ENCODE data around the gene RNF150. TPM values are rescaled to one million over a fixed set of nuclear protein-coding genes. Genes with fewer than 3 reads are reported as not detected.

RNF150 gene
- total and polyA plus RNA-seq, 2 of the 4 experiments (the other 2 are of a cell fraction): 6.2 to 18.1 TPM

GRCh38 chr4:141159027-141159426 is 25.8 kb upstream of the RNF150 start:
- no peak overlapping the region for H4K91ac ChIP-seq (ENCODE audit: insufficient read depth, low read depth, low read length)
- H2BK120ac ChIP-seq (ENCODE audit: low read depth, low read length): no peak overlapping the region
- no peak overlapping the region for H3K4me3 ChIP-seq (ENCODE audit: insufficient read depth, low read depth, low read length)
- H3K36me3 ChIP-seq (ENCODE audit: control insufficient read depth, insufficient read depth, low read length): no peaks in the 10 kb centered on the region
- dilution Hi-C loops (cut with HindIII; ENCODE audit: low sequenced_read_pairs, unreplicated experiment): no loop called here
- no peak overlapping the region for H3K23ac ChIP-seq (ENCODE audit: low read depth, low read length)
- H4K20me1 ChIP-seq (ENCODE audit: insufficient read depth, low read length): no peaks in the 10 kb centered on the region
- ATAC-seq (ENCODE audit: low read depth): no peak
- DNase-seq: no peak
- H2AK5ac ChIP-seq (ENCODE audit: low read depth, low read length): no peak overlapping the region
- ChIA-PET POLR2A (ENCODE audit: unreplicated experiment) (no interaction called here), CTCF (interaction anchor here (0.6 to 0.7 kb wide), 6 partner anchors 43 to 1205 kb away, joined by 3 to 7 read pairs (median 4); no protein-coding TSS in a partner anchor)
- H3K9me1 ChIP-seq (ENCODE audit: insufficient read depth, low read length): 0 out of 2 replicates have a peak, but pooled peaks cover 3% of the 10 kb centered on the region
- no CpG with 5 or more reads among the region's 1 CpG for WGBS, 2 experiments (ENCODE audit: extremely low coverage in 2 of 2, insufficient read length in 1 of 2)
- no peak overlapping the region for H2BK15ac ChIP-seq (ENCODE audit: low read depth, low read length)
- no peak overlapping the region for H4K5ac ChIP-seq (ENCODE audit: low read depth, low read length)
- no peak overlapping the region for H2BK5ac ChIP-seq (ENCODE audit: low read depth, low read length, poor library complexity, severe bottlenecking)
- no peak overlapping the region for H3K9ac ChIP-seq (ENCODE audit: low read depth, low read length)
- H3K27me3 ChIP-seq (ENCODE audit: control insufficient read depth, insufficient read depth, low read length): 0 out of 2 replicates have a peak, but pooled peaks cover 1% of the 10 kb centered on the region
- intact Hi-C loops (cut with micrococcal nuclease): loop anchor here (5.0 to 10.0 kb wide), 4 partner anchors 556 to 1928 kb away; no protein-coding TSS in a partner anchor
- no peak overlapping the region for H3K14ac ChIP-seq (replicated peaks; ENCODE audit: low read depth, low read length)
- no peak overlapping the region for H3K27ac ChIP-seq (ENCODE audit: insufficient read depth, low read length)
- H4K8ac ChIP-seq (ENCODE audit: low read depth in 2 of 2, low read length in 2 of 2): no peak overlapping the region
- in situ Hi-C loops (cut with MboI; ENCODE audit: low sequenced_read_pairs): loop anchor here (25.0 kb wide), 3 partner anchors 1553 to 1928 kb away; partner anchors contain the start of gene INPP4B
- no peaks in the 10 kb centered on the region for H3K79me1 ChIP-seq (ENCODE audit: low read depth in 1 of 2, low read length in 2 of 2)
- H3K18ac ChIP-seq (ENCODE audit: low read depth, low read length): no peak overlapping the region
- H3K4ac ChIP-seq (ENCODE audit: low read depth, low read length): no peak overlapping the region
- H3K9me3 ChIP-seq (ENCODE audit: control insufficient read depth, insufficient read depth, low read length): no peaks in the 10 kb centered on the region
- no peak overlapping the region for H3K56ac ChIP-seq (ENCODE audit: extremely low read depth, insufficient read depth, low read length)
- no peak overlapping the region for H2AK9ac ChIP-seq (replicated peaks; ENCODE audit: low read depth, low read length, poor library complexity)
- H2AFZ ChIP-seq (replicated peaks; ENCODE audit: low read length, poor library complexity): no peak overlapping the region
- no peak overlapping the region for H3K4me2 ChIP-seq (ENCODE audit: low read depth, low read length)
- H3K4me1 ChIP-seq (ENCODE audit: control insufficient read depth, insufficient read depth, low read length): no peaks in the 10 kb centered on the region
- BruUV-seq (replicated peaks): no TSS peak
- no peak overlapping the region for H2BK20ac ChIP-seq (ENCODE audit: low read depth, low read length)
- TF ChIP-seq, protein P1, sequence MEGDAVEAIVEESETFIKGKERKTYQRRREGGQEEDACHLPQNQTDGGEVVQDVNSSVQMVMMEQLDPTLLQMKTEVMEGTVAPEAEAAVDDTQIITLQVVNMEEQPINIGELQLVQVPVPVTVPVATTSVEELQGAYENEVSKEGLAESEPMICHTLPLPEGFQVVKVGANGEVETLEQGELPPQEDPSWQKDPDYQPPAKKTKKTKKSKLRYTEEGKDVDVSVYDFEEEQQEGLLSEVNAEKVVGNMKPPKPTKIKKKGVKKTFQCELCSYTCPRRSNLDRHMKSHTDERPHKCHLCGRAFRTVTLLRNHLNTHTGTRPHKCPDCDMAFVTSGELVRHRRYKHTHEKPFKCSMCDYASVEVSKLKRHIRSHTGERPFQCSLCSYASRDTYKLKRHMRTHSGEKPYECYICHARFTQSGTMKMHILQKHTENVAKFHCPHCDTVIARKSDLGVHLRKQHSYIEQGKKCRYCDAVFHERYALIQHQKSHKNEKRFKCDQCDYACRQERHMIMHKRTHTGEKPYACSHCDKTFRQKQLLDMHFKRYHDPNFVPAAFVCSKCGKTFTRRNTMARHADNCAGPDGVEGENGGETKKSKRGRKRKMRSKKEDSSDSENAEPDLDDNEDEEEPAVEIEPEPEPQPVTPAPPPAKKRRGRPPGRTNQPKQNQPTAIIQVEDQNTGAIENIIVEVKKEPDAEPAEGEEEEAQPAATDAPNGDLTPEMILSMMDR (conservative IDR thresholded peaks at IDR 0.05; ENCODE audit: low read depth, low read length): no peak
- TF ChIP-seq ELK1 (IDR thresholded peaks at IDR 0.05; ENCODE audit: borderline replicate concordance, low read depth, low read length) (no peak), SMC3 (IDR thresholded peaks at IDR 0.05; ENCODE audit: low read depth, low read length) (no peak), CHD1 (IDR thresholded peaks at IDR 0.05; ENCODE audit: low read depth, low read length) (no peak), MAFK (IDR thresholded peaks at IDR 0.05; ENCODE audit: low read depth, low read length) (no peak), RFX5 (IDR thresholded peaks at IDR 0.05; ENCODE audit: low read depth, low read length) (no peak), MAZ (IDR thresholded peaks at IDR 0.05; ENCODE audit: borderline replicate concordance, low read depth, low read length) (no peak), RCOR1 (IDR thresholded peaks at IDR 0.05; ENCODE audit: insufficient replicate concordance, low read length) (no peak)
- TF ChIP-seq, protein P2, sequence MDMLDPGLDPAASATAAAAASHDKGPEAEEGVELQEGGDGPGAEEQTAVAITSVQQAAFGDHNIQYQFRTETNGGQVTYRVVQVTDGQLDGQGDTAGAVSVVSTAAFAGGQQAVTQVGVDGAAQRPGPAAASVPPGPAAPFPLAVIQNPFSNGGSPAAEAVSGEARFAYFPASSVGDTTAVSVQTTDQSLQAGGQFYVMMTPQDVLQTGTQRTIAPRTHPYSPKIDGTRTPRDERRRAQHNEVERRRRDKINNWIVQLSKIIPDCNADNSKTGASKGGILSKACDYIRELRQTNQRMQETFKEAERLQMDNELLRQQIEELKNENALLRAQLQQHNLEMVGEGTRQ (IDR thresholded peaks at IDR 0.05; ENCODE audit: low read depth, low read length): no peak
